Pulmonary artery endothelial cell (primary cell): ENCODE measurements around the gene RELL2. TPM values are rescaled to one million over a fixed set of nuclear protein-coding genes. Genes with fewer than 3 reads are reported as not detected.

Source experiments
- DNase-seq: peaks from one replicate; pipeline ENCODE4 v3.0.0-alpha.2; 2011; ENCODE audit warnings: low read depth, low spot score
- total RNA-seq: library from RNA; depleted of rRNA; stranded (reverse); fragments of >200 nt; gene quantifications from 2 replicates; pipeline ENCODE4 v1.2.3, GENCODE V29; 2014

Gene RELL2
- total RNA-seq, 1 donor from 2014 or later = 3.3 TPM

- no peak for DNase-seq
Observed at GRCh38 chr5:141675672-141676071, 38.9 kb downstream of the RELL2 start.

GRCh38 chr5:141677415-141677814 is 40.6 kb downstream of the RELL2 start:
- no peak for DNase-seq

GRCh38 chr5:141680178-141680577 is 43.4 kb downstream of the RELL2 start:
- DNase-seq = no peak

DNA sequence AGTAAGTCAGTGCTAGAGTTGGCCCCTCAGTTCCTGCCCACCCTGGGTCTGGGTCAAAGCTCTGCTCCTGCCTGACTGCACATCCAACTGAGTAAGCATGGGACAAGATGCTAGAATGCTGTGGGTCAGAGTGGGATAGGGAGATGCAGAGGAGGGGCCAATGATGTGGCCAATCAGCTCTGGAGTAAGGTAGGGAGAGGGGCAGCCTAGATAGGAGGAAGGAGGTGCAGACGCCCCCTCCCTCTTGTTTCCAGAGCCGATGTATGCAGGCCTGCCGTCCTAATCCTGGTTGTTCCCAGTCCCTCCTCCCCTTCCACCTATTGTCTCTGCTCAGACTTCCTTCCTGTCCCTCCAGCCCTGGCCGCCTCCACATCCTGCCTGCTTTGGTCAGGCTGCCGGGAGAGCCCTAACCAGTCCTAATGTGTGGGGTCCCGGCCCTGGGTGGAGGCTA is 44.0 kb downstream of the RELL2 start:
- peak; percentile 99 for DNase-seq

DNA sequence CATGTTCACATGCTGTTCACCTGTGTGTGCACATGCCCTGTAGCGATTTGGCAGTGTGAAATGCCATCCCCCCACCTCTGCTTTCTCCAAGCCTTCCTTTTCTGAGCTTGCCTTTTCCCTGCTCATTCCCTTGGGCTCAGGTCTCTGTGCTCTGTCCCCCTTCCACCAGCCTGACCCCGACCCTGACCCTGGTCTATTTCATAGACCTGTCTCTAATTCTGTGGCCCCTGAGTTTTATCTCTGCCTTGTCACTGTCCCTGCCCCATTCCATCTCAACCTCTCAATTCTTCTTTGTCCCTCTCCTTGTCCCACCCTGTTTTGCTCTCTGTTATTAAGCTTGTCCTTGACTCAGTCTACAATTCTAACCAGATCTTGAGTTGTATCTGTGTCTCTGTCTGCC is 44.5 kb downstream of the RELL2 start:
- DNase-seq = no peak

DNA sequence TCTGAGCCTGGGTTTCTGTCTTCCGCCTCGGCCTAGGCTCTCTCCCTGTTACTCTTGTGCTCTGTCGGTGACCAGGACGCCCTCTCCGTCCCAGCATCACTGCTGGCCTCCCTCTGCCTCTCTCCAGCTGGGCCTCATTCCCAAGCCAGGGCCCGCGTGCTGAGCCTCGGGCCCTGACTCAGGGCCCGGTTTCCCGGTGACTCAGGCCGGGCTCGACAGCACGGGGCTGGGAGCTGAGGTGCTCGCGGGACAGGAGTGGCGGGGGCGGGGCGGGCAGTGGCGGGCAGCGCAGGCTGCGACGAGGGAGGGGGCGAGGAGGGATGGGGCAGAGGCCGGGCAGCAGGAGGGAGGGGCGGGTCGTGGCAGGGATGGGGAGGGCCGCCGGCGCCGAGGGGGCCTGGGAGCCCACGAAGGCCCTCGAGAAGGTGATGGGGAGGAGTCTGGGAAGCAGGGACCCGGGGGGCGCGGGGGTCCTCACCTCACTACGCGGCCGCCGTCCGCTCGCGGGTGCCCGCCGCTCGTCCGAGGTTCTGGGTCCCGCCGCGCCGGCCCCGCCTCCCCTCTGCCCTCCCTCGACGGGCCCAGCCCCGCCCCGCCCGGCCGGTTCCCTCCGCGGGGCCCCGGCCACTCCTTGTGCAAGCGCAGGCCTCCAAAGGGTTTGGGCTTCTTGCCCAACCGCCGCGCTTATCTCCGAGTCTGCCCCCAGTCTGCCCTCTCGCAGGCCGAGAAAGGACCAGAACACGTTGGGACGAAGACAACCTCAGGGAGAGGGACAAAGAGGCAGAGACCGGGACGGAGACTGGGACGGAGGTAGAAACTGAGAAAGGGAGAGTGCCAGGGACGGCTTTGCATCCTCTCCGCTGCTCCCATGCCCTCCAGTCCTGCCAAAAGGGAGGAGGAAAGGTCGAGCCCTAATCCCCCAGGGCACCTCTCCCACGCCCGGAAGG is 45.2 kb downstream of the RELL2 start, which contains the start of gene ARAP3:
Gene ARAP3 (minus strand): TSS at position 536 of the 947 bp plus-strand sequence. CDS start 1,744 bp downstream, outside the sequence.
- peak; percentile 82 for DNase-seq

GRCh38 chr5:141683596-141684141 is 46.9 kb downstream of the RELL2 start:
- no peak for DNase-seq

- DNase-seq = no peak
Observed at GRCh38 chr5:141685591-141685990, 48.8 kb downstream of the RELL2 start.

DNA sequence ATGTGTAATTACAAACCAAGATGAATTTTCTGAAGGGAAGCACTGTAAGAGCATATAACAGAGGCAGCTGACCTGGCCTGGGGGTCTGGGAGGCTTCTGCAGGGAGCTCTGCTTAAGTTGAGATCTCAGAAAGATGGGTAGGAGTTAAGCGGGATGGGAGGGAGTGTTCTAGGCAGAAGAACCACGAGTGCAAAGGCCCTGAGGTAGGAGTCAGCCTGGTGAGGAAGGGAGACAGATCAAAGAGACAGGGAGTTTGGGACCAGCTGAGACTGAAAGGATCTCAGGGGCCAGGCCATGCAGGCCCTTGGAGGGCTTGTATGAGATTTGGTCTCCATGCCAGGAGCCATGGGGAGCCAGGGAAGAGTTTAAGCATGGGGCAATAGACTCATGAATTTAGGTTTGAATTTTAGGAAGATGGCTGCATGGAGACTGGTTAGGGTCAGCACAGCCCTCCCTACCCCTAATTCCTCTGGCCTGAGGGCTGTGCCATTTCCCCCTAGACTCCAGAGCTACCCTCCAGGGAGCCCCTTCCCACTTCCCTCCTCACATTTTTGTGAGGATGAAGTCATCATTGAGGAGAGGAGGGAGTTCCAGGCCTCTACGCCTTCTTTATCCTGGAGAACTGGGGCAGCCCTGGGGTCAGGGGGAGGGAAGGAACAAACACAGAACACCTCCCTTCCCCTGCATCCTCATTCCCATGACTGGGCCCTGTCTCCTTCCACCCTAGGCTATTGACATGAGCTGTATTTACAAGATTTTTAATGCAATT is 50.0 kb downstream of the RELL2 start:
- DNase-seq = no peak

Other genes with a start within 250 kb of the RELL2 start
- 9.3 and 12.4 TPM in 2 replicates for gene PCDHGB4, start 249.3 kb upstream of the RELL2 start, total RNA-seq
- 0.46 and 0.95 TPM in 2 replicates for gene PCDHGA8, start 244.4 kb upstream of the RELL2 start, total RNA-seq
- gene PCDHGB5, start 239.1 kb upstream of the RELL2 start, total RNA-seq = 8.7 and 12.3 TPM in 2 replicates
- 1.2 and 1.8 TPM in 2 replicates for gene PCDHGA9, start 234.2 kb upstream of the RELL2 start, total RNA-seq
- gene PCDHGB6, start 229.0 kb upstream of the RELL2 start, total RNA-seq = 2.0 and 2.1 TPM in 2 replicates
- 3.1 and 4.0 TPM in 2 replicates for gene PCDHGA10, start 224.0 kb upstream of the RELL2 start, total RNA-seq
- 4.8 and 6.1 TPM in 2 replicates for gene PCDHGB7, start 219.3 kb upstream of the RELL2 start, total RNA-seq
- 8.7 and 11.1 TPM in 2 replicates for gene PCDHGA11, start 215.9 kb upstream of the RELL2 start, total RNA-seq
- 5.1 and 8.7 TPM in 2 replicates for gene PCDHGA12, start 206.5 kb upstream of the RELL2 start, total RNA-seq
- 9.0 and 14.7 TPM in 2 replicates for gene PCDHGC3, start 161.0 kb upstream of the RELL2 start, total RNA-seq
- gene PCDHGC4, start 152.0 kb upstream of the RELL2 start, total RNA-seq = 0.40 and 0.95 TPM in 2 replicates
- gene PCDHGC5, start 147.9 kb upstream of the RELL2 start, total RNA-seq = 0.33 and 0.53 TPM in 2 replicates
- 42.7 and 52.6 TPM in 2 replicates for gene DIAPH1, start 18.0 kb upstream of the RELL2 start, total RNA-seq
- gene HDAC3, start 148 bp upstream of the RELL2 start, total RNA-seq = 44.7 and 57.3 TPM in 2 replicates
- gene FCHSD1, start 14.4 kb downstream of the RELL2 start, total RNA-seq = 20.0 and 22.9 TPM in 2 replicates
- gene ARAP3, start 45.2 kb downstream of the RELL2 start, total RNA-seq = 33.8 and 43.1 TPM in 2 replicates
- gene PCDH1, start 241.4 kb downstream of the RELL2 start, total RNA-seq = 135 and 143 TPM in 2 replicates